ENCODE measurements around the gene ARSJ.

DNA sequence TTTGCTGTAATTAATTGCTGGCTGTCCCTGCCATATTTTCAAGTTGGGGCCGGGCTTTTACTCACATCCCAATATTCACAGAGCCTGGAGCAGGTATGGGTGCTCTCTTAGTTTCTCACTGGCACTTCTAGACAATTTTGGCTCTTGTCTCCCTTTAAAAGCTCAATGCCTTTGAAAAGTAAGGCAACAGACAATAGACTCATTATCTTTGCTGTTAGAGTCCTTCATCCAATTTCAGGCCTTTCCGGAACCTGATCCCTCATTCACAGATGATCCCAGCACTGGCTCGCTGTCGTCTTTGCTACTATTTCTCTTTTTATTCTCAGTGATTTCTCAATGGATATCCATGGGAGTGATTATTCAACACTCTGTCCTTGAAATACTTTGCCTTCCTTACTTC is 6.7 kb downstream of the ARSJ start:
- TF ChIP-seq POLR2A (IDR thresholded peaks at IDR 0.05; ENCODE audit: control extremely low read depth in 1 of 2, low read depth in 2 of 2, low read length in 2 of 2) (no peak), NANOG (IDR thresholded peaks at IDR 0.05; ENCODE audit: insufficient read depth, low read depth, low read length, poor library complexity, severe bottlenecking) (no peak), ASH2L (IDR thresholded peaks at IDR 0.05; ENCODE audit: low read length) (no peak)
- TF ChIP-seq, protein P1, sequence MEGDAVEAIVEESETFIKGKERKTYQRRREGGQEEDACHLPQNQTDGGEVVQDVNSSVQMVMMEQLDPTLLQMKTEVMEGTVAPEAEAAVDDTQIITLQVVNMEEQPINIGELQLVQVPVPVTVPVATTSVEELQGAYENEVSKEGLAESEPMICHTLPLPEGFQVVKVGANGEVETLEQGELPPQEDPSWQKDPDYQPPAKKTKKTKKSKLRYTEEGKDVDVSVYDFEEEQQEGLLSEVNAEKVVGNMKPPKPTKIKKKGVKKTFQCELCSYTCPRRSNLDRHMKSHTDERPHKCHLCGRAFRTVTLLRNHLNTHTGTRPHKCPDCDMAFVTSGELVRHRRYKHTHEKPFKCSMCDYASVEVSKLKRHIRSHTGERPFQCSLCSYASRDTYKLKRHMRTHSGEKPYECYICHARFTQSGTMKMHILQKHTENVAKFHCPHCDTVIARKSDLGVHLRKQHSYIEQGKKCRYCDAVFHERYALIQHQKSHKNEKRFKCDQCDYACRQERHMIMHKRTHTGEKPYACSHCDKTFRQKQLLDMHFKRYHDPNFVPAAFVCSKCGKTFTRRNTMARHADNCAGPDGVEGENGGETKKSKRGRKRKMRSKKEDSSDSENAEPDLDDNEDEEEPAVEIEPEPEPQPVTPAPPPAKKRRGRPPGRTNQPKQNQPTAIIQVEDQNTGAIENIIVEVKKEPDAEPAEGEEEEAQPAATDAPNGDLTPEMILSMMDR (IDR thresholded peaks at IDR 0.05; ENCODE audit: control extremely low read depth in 1 of 3, insufficient read depth in 1 of 3, low read depth in 1 of 3, low read length in 3 of 3): no peak

Data from H1 (cell line).